ENCODE data around the gene ROPN1.
"Not testable (repeated sequence)": the region's sequence is repeated elsewhere in the genome, so short reads cannot be mapped to it uniquely, and the experiment has no call there.

ROPN1 gene

DNA sequence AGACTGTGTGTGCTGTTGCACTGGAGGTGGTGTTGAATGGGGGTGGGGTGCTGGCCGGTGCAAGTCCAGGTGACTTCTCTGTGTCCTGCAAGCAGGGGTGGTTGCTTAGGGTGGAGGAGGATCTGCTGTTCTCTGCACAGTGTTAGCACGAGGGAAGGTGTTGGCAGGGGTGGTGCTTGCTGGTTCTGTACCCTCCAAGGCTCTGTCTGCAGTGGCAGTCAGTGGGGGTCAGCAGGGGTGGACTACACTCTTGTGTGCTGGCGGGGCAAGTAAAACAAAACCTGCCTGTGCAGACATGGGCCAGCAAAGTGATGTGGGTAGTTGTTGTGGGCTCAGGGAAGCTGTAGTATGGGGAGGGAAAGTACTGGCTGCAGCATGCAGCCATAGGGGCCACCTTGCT is 5.5 kb downstream of the ROPN1 start:
- DNase-seq: no peak

DNA sequence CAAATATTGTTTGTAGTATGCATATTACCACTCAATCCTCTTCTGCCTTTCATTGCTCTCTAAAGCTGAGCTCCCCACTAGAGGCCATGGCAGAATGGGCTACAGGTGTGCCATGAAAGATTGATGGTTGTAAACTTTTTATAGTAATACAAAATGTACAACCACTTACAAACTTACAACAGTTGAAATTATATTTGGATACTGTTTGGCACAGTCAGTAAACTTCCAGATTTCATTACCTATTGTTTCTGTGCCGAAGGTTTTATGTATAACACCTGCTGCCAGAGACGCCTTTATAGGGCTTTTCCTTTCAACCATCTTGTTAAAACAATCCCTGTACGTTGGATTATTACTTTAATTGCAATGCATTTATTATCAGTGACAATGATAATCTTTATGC is 7.0 kb downstream of the ROPN1 start:
- no peak for DNase-seq

GRCh38 chr3:123984350-123984749 is 7.6 kb downstream of the ROPN1 start:
- no peak for DNase-seq

DNA sequence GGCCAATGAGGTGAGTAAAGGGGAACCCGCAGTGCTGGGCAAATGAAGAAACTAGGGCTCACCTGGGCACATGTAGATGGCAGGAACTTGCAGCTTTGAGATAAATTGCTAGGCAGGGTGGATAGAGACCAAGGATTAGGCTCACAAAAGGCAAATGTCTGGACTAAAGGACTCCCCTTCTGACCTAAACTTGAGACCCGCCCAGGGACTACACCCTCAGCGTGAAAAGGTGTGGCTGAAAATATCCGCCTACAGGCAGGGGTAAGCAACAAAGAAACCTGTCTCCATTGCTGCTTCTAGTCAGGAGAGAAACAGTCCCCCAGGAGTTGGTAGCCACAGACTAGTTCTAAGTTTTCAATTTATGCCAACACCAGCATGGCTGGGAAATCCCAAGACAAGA is 10.6 kb downstream of the ROPN1 start:
- DNase-seq: not testable (repeated sequence)

GRCh38 chr3:123980539-123980938 is 11.4 kb downstream of the ROPN1 start:
- DNase-seq: no peak

DNA sequence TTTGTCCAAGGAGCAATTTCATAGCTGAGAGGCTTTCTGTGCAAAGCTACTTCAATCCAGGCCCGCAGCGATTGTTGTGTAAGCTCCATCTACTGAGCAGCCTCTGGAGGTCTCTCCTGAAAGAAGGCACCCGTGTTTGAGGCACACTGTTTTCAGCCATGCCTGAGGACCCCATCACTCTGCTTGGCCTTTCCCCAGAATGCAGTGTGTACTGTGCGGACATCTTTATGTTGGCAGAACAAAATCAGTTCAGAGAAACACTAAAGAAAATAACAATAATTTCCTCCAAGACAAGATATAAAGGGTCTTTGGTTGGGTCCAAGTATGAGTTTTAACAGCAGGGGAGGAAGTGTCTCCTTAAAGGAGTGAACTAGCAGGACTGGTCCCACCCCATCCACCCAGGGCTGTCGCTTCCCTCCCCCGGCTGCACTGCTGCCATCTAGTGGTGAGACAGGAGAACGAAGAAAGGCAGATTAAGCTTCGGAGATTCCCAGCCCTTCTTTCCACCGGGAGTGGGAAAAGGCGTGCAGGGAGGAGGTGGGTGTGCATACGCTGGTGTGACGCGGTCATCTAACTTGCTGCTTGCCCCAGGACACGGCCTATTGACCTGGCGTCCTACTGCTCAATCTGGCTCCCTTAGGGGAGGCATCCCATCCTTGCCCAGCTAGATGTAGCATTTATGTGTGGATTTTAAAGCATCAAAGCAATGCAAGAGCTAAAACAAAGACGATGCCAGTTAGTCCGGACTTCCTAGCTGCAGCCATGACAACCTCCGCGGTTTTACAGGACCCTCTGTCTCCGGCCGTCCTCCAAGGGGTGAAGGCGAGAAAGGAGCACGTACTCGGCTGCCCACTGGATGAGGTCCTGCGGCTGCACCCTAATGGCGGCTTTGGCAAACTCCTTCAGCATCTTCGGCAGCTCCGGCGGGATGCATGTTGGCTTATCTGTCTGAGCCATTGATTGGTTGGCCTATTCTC is 12.1 kb downstream of the ROPN1 start:
- DNase-seq: not testable (repeated sequence)

GRCh38 chr3:123976904-123977303 is 15.0 kb downstream of the ROPN1 start:
- not testable (repeated sequence) for DNase-seq

GRCh38 chr3:123976181-123976898 is 15.6 kb downstream of the ROPN1 start:
- DNase-seq: not testable (repeated sequence)

- not testable (repeated sequence) for DNase-seq
Measured at GRCh38 chr3:123975030-123975429, 16.9 kb downstream of the ROPN1 start.

DNA sequence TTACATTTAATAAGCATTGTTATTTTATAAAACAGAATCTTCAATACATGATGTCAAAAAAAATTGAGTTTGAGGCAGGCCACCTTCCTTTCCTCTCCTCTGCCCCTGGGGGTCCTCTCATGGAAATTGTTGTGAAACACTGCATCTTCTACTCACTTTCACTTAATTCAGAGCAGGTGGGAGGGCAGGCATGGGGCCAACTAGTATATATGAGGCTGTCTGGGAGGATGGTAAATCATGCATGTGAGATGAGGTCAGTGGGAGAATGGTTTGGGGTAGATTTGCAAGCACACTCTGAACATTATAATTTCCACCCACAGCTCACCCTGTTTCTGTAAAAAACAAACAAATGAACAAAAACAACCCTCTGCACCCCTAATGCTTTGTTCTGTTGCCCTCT is 20.5 kb downstream of the ROPN1 start:
- DNase-seq: no peak

- not testable (repeated sequence) for DNase-seq
Measured at GRCh38 chr3:123967260-123967659, 24.7 kb downstream of the ROPN1 start.

DNA sequence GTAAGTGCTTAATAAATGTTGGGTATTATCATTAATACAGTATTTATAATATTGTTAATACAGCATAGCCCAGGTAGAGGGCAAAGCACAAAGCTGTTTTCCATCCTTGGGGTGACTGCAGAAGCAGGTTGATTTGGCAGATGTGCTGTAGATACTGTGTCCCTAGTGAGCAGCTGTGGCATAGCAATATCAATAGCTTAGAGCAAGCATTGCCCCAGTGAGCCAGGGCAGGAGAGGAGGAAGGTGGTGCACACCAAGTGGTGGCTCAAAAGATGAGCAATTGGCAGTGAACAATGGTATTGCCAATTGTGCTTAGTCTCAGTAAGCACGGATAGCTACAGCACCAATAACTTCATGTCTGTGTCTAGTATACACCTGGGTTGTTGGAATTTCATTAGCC is 25.1 kb downstream of the ROPN1 start:
- DNase-seq: not testable (repeated sequence)

DNA sequence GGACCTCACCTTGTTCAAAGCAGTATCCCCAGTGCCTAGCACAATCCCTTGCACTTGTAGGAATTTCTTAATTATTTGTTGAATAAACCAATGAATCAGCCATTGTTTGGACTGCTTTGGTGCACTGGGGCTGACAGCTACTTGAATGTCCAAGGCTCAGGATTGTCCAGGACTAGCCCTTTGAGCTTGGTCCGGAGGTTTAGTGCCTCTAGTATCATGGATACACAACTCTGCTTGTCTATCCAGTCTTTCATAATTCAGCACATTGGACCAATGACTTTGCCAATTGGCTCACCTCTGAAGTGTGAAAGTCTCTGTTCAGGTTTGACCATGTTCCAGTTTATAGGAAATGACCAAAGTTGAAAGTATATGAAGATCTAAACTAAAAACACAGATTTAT is 27.1 kb downstream of the ROPN1 start:
- DNase-seq: not testable (repeated sequence)

GRCh38 chr3:123961508-123961856 is 30.4 kb downstream of the ROPN1 start:
- DNase-seq: no peak

- DNase-seq: peak; percentile 64
Measured at GRCh38 chr3:123960781-123961507, 31.0 kb downstream of the ROPN1 start, which contains the start of gene CCDC14. Gene CCDC14, minus strand, starts transcription at chr3:123961229. Its CDS starts 56 bp downstream, at chr3:123961173.

GRCh38 chr3:123953735-123954134 is 38.2 kb downstream of the ROPN1 start:
- no peak for DNase-seq

DNA sequence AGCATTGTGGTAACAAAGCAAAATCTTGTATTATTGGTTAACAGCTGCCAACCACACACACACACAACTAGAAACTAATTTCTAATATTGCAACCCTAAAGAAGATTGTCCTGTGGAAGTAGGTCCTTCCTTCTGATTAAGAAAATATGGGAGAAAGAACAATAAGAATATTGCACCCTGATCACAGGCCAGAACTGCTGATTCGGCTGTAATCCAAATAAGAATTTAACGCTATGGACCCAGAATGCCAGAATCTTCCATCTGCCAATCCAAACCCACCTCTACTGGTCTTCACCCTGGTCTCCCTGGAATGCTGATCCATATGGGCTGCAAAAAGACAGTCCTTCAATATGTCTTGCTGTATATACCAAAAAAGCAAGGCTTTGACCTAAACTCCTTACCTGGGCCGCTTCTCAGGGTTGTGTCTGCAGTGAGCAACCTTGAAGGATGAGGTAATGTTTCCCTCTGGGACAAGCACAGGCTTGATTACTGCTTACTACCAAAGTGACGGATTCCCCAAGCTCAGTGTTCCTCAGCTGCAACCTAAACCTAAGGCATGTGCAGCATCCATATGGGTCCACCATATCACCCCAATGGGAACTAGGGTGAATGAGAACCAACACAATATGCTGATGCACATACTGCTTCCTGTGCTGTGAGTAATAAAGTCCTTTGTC is 38.9 kb downstream of the ROPN1 start:
- no peak for DNase-seq

DNA sequence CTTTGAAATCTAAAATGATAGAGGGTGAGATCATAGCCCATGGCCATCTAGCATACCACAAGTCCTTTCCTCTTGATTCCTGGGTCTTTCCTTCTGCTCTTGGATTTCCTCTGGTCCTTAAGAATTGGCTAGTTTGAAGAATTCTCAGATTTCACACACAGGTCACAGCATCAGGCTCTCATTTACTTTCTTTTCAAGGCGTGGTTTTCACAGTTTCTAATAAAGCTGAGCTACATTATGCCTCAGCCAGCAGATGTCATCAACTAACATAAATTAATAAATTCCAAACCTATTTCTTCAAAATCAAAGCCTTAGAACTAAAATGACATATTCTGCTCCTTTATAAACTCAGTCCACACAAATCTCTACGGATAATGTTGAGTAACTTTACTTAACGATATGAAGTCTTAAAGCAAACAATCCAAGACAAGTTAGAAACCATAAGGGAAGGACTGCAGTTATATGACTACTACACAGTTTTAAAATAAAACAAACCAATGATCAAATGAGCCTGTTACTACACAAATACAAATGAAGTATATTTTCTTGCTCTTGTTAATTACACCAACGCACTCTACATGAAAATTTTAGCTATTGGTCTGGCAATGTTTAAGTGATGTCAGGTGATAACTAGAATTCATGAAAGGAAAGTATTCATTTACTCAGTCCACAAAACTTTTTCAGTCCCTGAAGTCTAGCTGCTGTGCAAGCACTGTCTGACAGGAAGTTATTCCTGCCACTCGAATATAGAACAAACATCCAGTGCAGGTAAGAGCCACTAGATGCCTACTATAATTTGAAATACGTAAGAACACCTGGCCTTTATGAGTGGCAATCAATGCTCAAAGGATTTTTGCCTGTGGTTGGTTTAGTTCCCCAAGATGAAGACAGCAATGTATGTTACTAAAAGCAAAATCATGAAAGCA is 40.1 kb downstream of the ROPN1 start:
- DNase-seq: no peak

DNA sequence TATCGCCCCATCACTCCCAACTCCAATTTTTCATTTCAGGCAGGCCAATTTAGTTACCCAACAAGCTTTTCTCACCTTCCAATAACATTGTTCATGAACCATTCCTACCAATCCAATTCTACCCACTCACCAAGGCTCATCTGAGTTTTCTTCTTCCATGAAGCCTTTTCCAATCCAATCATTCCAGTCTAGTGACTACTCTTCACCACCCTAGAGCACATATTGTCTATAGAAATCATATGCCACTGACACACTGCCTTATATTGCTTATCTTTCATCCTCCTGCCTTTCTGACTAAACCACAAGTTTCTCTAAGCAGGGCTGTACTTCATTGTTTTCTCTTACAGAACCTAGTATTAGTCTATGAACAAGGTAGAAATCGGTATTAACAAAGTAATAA is 42.3 kb downstream of the ROPN1 start:
- DNase-seq: no peak

- DNase-seq: no peak
Measured at GRCh38 chr3:123948449-123948848, 43.5 kb downstream of the ROPN1 start.

GRCh38 chr3:123947482-123947881 is 44.4 kb downstream of the ROPN1 start:
- DNase-seq: no peak

Measured in activated CD4-positive, alpha-beta T cell treated with anti-CD3 and anti-CD28 coated beads, Interleukin-2, amount 50 U/mL, for 1 hour (primary cell).